Embryonic facial prominence (tissue), 1 donor: ENCODE measurements around the gene SNRPN.
A peak's percentile ranks its signal among the peaks of the same experiment; 100 is the strongest.
"Not testable (repeated sequence)": the region's sequence is repeated elsewhere in the genome, so short reads cannot be mapped to it uniquely, and the experiment has no call there.

Experiments
- DNase-seq: peaks from one replicate; pipeline ENCODE4 v3.0.0-alpha.2; 2016; ENCODE audit errors: extremely low spot score

Gene SNRPN

DNA sequence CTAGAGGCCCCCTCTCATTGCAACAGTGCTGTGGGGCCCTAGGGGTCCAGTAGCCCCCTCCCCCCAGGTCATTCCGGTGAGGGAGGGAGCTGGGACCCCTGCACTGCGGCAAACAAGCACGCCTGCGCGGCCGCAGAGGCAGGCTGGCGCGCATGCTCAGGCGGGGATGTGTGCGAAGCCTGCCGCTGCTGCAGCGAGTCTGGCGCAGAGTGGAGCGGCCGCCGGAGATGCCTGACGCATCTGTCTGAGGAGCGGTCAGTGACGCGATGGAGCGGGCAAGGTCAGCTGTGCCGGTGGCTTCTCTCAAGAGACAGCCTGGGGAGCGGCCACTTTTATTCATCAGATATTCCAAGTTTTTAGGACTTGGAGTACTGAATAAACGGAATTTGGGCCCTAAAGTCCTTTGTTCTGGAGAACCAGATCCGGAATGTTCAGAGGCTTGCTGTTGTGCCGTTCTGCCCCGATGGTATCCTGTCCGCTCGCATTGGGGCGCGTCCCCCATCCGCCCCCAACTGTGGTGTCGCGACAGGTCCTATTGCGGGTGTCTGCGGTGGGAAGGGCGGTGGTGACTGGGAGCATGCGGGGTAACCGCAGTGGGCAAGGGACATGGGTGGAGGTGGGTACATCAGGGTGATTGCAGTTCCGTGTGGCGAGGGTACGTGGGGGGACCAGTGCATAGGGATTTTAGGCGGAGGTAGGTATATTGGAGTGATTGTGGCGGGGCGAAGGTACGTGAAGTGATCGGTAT is at the start of gene SNRPN, which contains the start of gene SNURF:
Gene SNRPN, plus strand, starts transcription at position 205 of the 748 bp plus-strand sequence. CDS start 19,467 bp downstream, outside the sequence.
Gene SNURF, plus strand, starts transcription at position 205 of the 748 bp plus-strand sequence. Its CDS starts 62 bp downstream, at position 267.
- DNase-seq: peak; percentile 22

DNA sequence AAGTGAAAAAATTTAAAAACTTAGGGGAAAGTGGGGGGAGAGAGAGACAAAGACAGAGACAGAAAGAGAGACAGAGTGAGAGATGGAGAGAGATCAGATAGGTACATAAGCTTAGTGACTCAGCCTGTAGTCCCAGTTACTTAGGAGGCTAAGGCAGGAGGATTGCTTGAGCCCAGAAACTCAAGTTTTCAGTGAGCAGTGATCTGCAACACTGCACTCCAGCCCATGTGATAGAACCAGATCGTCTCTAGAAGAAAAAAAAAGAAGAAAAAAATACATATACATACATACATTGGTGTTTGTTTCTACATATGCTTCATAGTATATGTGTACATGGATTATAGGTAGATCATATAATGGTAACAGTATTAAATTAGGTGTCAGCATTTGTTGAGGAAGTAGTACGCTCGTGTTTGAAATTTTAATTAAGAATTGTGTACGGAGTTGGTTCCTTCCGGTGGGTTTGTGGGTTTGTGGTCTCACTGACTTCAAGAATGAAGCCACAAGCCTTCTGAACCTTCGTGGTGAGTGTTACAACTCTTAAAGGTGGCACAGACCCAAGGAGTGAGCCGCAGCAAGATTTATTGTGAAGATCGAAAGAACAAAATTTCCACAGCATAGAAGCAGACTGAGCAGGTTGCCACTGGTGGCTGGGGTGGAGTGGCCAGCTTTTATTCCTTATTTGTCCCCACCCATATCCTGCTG is 38.3 kb upstream of the SNRPN start:
- no peak for DNase-seq

DNA sequence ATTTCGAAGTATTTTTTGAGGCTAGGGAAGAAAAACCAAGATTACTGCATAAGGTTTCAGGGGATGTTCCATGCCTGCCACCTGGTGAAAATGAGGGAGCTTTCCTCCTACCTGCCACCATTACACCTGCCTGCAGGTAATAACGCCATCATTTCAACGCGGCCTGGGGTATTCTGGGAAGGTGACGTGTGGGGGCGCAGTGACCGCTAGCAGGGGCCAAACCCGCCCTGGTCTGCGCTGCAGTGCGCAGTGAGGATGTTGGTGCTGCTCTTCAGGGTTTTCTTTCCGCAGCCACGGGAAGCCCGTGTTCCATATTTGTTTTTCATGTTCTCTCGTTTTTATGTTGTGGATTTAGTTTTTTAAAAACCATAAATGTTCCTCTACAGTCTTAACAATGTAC is 37.4 kb upstream of the SNRPN start:
- no peak for DNase-seq

DNA sequence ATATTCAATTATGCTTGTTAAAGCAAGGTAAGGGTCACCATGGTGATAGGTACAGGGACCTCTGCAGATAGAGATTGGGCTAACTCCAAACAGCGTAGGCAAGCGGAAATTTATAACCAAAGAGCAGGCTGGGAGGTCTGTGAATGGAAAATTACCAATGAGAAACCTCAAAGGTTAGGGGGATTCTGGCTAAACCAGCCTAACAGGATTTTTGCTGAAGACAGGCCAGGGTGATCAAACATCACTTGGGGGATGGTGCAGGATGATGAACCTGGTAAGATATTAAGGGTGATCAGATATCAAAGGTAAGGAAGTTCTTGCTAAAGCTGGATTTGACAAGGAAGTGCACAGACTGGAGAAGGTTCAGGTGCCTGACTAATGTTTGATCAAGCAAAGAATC is 35.3 kb upstream of the SNRPN start:
- no peak for DNase-seq

DNA sequence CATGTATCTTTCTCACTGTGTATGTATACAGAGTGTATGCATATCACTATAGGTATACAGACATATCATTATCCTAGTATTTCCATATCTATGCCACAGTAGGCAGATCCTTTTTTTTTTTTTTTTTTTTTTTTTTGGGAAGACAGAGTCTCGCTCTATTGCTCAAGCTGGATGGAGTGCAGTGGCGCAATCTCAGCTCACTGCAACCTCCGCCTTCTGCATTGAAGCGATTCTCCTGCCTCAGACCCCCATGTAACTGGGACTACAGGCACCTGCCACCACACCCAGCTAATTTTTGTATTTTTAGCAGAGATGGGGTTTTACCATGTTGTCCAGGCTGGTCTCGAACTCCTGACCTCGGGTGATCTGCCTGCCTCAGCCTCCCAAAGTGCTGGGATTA is 32.0 kb upstream of the SNRPN start:
- DNase-seq: not testable (repeated sequence)

DNA sequence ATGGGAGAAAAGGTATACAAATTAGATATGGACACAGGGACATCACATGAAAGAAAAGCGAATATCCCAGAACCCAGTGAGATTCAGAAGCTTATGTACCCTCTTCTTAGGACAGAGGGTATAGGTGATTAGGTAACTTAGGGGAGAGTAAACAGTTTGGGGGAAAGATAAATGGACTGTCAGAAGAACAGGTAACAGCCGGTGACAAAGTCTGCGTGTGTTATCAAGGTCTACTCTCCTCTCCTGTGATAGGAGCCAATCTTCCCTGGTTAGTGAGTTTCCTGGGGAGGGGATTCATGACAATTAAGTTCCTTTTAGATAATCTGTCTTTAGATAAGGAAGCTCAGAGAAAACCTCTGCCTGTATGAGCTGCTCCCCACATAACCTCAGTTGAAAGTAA is 30.6 kb upstream of the SNRPN start:
- no peak for DNase-seq

DNA sequence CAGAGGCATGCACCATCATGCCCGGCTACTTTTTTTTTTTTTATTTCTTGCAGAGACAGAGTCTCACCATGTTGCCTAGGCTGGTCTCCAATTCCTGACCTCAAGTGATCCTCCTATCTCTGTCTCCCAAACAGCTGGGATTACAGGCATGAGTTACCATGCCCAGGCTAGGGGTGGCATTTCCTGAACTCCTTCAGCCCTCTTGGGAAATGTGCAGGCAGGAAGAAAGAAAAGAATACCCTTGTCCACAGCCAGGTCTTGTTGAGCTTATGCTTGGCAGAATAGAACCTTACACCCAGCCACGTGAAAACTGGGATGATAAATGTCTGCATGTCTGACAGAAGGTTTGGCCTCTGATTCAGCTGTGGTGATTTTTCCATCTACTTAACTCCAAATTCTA is 30.2 kb upstream of the SNRPN start:
- no peak for DNase-seq

DNA sequence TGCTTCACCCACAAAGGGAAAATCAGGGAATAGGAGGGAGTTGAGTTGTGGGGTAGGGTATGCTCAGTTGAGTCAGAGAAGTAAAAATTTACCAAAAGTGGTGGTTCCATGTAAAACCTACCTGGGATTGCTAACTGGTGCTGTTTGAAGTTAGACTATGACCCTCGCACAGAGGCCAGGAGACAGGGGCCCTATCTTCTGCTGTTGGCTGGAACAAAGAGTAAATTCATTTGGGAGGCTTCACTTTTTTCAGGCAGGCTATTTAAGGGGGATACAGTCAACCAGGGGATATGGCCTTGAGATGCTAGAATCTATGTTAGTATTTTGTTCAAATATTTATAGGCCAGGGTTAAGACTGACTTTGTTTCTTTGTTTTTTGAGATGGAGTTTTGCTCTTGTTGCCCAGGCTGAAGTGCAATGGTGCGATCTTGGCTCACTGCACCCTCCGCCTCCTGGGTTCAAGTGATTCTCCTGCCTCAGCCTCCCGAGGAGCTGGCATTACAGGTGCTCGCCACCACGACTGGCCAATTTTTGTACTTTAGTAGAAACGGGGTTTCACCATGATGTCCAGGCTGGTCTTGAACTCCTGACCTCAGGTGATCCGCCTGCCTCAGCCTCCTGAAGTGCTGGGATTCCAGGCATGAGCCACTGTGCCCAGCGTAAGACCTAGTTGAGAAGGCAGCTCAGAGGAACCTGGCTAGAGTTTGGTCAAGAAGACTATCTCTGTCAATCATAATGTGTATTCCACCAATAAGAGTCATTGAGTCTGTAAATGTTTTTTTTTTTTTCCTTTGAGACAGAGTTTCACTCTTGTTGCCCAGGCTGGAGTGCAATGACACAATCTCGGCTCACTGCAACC is 22.7 kb upstream of the SNRPN start:
- not testable (repeated sequence) for DNase-seq

DNA sequence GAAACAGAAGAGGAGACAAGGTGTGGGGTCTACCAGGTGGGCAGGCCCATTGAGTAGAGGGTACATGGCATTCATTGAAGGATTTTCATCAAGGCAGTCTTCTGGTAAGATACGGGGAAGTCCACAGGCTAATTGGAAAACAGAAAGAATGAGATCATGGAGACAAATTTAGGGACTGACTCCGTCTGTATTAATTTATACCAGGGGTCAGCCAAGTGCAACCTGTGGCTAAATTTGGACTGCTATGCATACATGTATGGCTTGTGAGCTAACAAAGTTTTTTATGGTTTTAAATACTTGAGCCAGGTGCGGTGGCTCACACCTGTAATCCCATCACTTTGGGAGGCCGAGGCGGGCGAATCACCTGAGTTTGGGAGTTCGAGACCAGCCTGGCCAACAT is 21.1 kb upstream of the SNRPN start:
- no peak for DNase-seq

DNA sequence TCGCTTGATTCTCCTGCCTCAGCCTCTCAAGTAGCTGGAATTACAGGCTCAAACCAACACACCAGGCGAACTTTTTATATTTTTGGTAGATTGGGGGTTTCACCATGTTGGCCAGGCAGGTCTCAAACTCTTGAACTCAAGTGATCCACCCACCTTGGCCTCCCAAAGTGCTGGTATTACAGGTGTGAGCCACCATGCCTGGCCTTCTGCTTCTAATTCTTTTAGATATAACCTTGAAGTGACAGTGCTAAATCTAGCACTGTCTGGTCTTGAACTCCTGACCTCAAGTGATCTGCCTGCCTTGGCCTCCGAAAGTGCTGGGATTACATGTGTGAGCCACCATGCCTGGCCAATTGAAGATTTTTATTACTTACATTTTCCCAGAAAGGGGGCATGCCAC is 16.6 kb upstream of the SNRPN start:
- not testable (repeated sequence) for DNase-seq

DNA sequence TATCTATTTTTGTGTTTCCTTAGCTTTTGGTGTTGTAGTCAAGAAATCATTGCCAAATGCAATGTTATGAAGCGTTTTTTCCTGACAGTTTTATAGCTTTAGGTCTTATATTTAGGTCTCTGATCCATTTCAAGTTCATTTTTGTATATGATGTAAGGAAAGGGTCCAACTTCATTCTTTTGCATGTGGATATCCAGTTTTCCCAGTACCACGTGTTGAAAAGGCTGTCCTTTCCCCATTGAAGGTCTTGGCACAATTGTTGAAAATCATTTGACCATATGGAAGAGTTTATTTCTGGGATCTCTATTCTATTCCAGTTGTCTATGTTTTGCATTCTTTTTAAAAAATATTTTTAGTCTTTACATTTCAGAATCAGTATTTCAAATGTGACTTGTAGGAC is 14.6 kb upstream of the SNRPN start:
- no peak for DNase-seq

DNA sequence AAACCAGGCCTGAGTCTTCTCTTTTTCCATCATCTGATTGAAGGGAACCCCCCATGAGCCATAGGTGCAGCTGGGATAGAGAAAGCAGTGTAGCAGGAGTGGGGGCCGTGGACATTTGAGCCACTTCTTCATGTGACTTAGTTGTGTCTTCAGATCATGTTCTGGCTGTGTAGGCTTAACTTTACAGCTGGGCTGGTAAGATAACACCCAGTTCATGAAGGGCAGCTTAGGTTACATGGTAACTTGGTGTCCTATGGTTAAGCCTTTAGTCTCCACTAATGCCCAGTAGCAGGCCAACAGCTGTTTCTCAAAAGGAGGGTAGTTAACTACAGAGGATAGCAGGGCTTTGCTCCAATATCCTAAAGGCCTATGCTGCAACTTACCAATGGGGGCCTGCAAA is 11.4 kb upstream of the SNRPN start:
- DNase-seq: no peak

DNA sequence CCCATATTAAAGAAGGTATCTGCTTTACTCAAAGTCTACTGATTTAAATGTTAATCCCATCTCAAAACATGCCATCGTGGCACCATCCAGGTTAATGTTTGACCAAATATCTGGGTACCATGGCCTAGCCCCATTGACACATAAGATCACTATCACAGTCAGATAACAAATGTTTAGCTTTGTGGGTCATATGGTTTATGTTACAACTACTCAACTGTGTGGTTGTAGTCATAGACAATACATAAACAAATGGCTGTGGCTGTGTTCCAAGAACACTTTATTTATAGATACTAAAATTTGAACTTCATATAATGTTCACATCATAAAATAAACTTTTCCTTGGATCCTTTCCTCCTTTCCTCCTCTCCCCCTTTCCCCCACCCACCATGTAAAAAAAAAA is 9.8 kb upstream of the SNRPN start:
- no peak for DNase-seq

DNA sequence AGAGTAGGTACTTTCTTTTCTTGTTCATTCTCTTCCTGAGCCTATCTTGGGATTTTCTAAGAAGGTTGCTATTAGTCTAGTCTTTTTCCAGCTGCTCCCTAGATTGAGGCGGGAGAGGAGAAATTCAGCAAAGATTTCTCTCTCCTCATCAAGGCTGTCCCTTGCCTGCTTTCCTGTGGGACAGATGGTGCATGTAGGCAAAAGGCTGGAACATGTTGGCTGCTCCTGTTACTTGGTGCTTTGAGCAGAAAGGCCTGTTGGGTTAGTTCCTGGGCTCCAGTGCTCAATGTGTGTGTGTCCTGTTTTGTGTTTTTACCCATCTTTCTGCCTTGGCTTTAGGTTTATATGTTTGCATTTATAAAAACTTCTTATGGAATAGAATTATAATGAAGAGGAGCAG is 9.1 kb upstream of the SNRPN start:
- no peak for DNase-seq

DNA sequence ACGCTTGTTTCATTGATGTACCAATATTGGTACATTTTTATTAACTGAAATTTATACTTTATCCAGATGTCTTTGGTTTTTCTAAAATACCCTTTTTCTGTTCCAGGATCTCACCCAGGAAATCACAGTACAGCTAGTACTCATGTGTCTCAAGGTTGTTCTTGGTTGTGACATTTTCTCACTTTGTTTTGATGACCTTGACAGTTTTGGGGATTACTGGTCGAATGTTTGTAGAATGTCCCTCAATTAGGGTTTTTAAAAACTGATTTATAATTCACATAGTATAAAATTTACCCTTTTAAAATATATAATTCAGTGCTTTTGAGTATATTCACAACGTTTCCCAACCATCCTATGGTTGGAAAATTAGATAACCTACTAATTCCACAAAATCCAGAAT is 6.3 kb upstream of the SNRPN start:
- DNase-seq: no peak

DNA sequence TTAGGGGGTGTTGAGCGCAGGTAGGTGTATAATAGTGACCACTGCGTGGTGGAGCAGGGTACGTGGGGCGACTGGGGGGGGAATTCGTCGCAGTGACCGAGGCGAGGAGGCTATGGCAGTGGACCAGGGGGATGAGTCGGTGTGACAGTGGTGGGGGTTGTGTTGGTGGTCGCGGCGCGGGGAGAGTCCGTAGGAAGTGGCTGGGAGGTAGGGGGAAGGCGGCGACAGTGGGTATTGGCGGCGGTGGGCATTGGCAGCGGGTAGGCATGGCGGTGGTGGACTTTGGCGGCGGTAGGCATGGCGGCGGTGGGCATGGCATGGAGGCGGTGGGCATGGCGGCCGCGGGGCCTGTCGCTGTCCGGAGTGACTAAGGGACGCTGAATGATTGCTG is 739 bp downstream of the SNRPN start:
- DNase-seq: no peak

DNA sequence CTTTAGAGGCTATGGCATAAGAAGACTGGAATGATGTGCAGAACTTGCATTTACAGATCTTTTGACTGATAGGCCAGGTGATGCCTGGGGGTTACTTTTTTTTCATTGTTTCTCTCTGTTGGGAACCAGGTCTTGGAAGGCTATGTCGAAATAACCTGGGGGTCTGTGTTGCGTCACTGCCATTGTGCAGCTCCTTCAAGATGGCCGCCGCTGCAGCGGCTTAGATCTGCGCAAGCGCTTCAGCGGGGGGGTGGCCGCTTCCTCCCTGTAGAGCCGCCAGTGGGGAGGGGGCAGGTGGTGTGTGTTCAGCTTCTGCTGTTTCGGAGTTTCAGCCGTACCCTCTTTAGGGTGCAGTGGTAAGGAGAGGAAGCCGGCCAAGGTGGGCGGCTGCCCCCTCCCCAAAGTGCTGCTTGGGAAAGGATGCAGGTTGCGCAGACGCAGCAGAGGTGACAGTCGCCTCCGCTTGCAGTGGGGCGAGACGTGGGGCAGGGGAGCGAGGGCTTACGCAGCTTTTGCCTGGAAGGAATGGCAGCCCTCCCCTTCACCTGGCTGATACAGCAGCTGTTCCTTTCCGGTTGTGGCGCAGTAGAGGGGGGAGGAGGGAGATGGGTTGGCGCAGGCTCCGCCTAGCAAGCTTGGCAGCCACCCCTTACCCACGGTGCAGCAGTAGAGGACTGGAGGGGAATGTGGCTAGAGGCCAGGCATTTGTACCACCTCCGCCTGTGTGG is 1.5 kb downstream of the SNRPN start:
- DNase-seq: peak; percentile 37

DNA sequence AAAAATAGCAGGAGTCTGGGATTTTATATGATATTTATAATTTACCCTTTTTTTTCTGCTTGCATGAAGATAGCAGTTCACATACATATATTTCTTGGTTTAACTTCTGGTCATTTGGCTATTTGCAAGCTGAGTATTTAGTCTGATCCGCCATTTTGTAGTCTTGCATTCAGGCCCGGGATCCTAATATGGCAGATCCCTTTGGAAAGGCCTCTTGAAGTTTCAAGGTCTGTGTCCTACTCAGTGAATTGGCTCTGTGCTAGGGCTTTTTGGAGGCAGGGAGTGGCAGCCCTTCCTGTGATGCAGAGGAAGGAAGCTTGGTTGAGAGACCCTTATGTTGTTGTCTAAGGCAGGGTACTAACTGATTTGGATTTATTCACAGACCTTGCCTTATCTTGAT is 2.9 kb downstream of the SNRPN start:
- no peak for DNase-seq

DNA sequence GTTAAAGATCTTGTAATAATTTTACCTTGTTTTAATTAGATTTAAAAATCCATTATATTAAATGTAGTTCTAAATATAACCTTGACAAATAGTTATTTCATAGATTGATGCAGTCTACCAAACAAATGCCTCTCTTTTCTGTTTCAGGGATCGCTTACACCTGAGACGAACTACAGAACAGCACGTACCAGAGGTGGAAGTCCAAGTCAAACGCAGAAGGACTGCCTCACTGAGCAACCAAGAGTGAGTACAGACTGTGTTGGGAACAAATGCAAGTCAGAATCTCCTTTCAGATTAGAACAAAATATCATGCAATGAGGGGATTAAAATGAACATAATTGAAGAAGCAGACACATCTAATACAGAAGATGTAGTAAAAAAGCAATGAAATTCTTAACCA is 7.2 kb downstream of the SNRPN start:
- DNase-seq: no peak

DNA sequence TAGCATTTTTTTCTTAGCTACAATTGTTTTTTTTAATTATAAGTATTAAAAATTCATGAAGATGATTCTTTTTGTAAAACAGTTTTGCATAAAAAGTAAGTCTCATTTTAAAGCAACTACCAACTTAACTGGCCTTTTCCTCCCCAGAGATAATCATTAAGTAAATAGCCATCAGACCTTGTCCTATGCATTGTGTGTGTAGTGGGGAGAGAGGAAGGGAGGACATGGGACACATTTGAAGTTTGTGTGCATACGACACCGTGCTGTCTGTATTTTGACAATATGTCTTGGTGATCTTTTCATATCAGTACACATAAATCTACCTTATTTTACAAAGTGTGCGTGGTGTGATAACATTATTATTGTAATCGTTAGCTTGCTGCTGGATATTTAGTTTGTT is 8.1 kb downstream of the SNRPN start:
- DNase-seq: no peak

DNA sequence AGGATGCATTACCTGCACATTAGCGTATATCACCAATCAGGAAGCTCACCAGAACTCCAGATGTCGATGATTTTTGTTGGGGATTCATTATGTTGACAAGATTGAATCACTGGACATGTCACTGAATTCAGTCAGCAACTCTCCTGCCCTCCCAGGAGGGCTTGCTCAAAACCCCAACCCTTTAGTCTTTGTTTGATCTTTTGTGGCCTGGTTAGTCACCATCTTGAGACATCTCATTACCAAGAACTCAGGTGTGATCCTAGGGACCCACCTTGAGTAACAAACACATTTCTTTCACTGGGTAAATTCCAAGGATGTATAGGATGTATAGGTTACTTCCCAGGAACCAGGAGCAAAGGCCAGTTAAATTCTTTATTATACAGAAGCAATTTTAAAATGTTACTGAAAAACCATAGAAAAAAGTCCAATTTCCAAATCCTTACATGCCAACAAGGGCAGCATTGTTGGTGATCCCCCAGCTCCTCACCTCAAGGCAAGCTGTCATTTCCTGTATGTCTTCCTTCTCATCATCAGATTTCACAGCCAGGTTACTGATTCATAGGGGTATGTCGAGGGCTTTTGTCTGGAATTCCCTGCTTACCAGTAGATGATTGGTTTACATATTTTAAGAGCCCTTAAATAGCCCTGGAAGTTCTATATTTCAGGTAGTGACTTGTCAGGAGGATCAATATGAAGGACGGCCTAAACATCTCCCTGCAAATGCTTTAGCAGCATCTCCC is 11.7 kb downstream of the SNRPN start:
- DNase-seq: no peak
